HG02840 (cell line): ENCODE data around the gene SAMMSON.

Experiments
- ATAC-seq: cut with Tn5 transposase; IDR thresholded peaks from one replicate; pipeline ENCODE4 v1.9.1; 2021; ENCODE audit warnings: mild to moderate bottlenecking, moderate library complexity, moderate number of reproducible peaks; ENCODE audit not compliant: unreplicated experiment, low FRiP score

The SAMMSON gene

GRCh38 chr3:69999140-70000027, at the start of gene SAMMSON:
SAMMSON (plus strand) TSS chr3:69999733.
- ATAC-seq = no peak

GRCh38 chr3:69951616-69952015, 47.9 kb upstream of the SAMMSON start:
- ATAC-seq = no peak

GRCh38 chr3:69959581-69959980, 40.0 kb upstream of the SAMMSON start:
- no peak for ATAC-seq

- no peak for ATAC-seq
These were observed 37.7 kb upstream of the SAMMSON start for GRCh38 chr3:69961706-69962439.

- ATAC-seq = no peak
These were observed 35.9 kb upstream of the SAMMSON start for GRCh38 chr3:69963643-69964042.

- ATAC-seq = no peak
These were observed 32.4 kb upstream of the SAMMSON start for GRCh38 chr3:69967156-69967555.

GRCh38 chr3:69970827-69971226, 28.7 kb upstream of the SAMMSON start:
- ATAC-seq = no peak

GRCh38 chr3:69972672-69973071, 26.9 kb upstream of the SAMMSON start:
- no peak for ATAC-seq

- ATAC-seq = no peak
These were observed 23.5 kb upstream of the SAMMSON start for GRCh38 chr3:69976021-69976420.

- ATAC-seq = no peak
These were observed 15.8 kb upstream of the SAMMSON start for GRCh38 chr3:69983546-69984265.

GRCh38 chr3:69985266-69985665, 14.3 kb upstream of the SAMMSON start:
- no peak for ATAC-seq

GRCh38 chr3:69986419-69986818, 13.1 kb upstream of the SAMMSON start:
- ATAC-seq = no peak

- ATAC-seq = no peak
These were observed 11.7 kb upstream of the SAMMSON start for GRCh38 chr3:69987833-69988232.

GRCh38 chr3:69993757-69994156, 5.8 kb upstream of the SAMMSON start:
- ATAC-seq = no peak

GRCh38 chr3:69994919-69995318, 4.6 kb upstream of the SAMMSON start:
- no peak for ATAC-seq

- no peak for ATAC-seq
These were observed 1.8 kb upstream of the SAMMSON start for GRCh38 chr3:69997631-69998307.

- no peak for ATAC-seq
These were observed 784 bp upstream of the SAMMSON start for GRCh38 chr3:69998759-69999139.

- no peak for ATAC-seq
These were observed 486 bp downstream of the SAMMSON start for GRCh38 chr3:70000028-70000410.

- ATAC-seq = no peak
These were observed 1.1 kb downstream of the SAMMSON start for GRCh38 chr3:70000563-70001081.

- no peak for ATAC-seq
These were observed 3.6 kb downstream of the SAMMSON start for GRCh38 chr3:70003119-70003518.
